Left renal cortex interstitium (tissue), 4 donors: ENCODE measurements around the gene LRMDA. TPM values are rescaled to one million over a fixed set of nuclear protein-coding genes. Genes with fewer than 3 reads are reported as not detected.

Experiments
- DNase-seq, 4 donors: peaks; one replicate each; pipeline ENCODE4 v3.0.0-alpha.2; 2013; ENCODE audit warnings: low read depth in 4 of 4, low spot score in 2 of 4, missing footprints in 1 of 4
- polyA plus RNA-seq, 4 donors: library from polyadenylated mRNA; unstranded; fragments of 120-200 nt; gene quantifications; one replicate each; pipeline ENCODE4 v1.2.1, GENCODE V29; 2013; ENCODE audit not compliant: insufficient read length in 4 of 4

The LRMDA gene
- polyA plus RNA-seq, 4 donors, result 15.3 to 23.5 (median 21.1) TPM

- peak in 1 of 4 donors; percentile 36 for DNase-seq
These were observed 817.3 kb downstream of the LRMDA start for GRCh38 chr10:76248649-76249200.

- DNase-seq, result peak; percentile 89 to 95 (median 93)
These were observed 820.6 kb downstream of the LRMDA start for GRCh38 chr10:76251841-76252671.

GRCh38 chr10:76252733-76253132 is 821.3 kb downstream of the LRMDA start:
- no peak for DNase-seq

- no peak for DNase-seq
These were observed 823.8 kb downstream of the LRMDA start for GRCh38 chr10:76255241-76255640.

GRCh38 chr10:76257816-76258215 is 826.4 kb downstream of the LRMDA start:
- DNase-seq, result no peak

GRCh38 chr10:76265441-76266113 is 834.2 kb downstream of the LRMDA start:
- DNase-seq, result no peak

- no peak for DNase-seq
These were observed 837.1 kb downstream of the LRMDA start for GRCh38 chr10:76268530-76268929.

DNA sequence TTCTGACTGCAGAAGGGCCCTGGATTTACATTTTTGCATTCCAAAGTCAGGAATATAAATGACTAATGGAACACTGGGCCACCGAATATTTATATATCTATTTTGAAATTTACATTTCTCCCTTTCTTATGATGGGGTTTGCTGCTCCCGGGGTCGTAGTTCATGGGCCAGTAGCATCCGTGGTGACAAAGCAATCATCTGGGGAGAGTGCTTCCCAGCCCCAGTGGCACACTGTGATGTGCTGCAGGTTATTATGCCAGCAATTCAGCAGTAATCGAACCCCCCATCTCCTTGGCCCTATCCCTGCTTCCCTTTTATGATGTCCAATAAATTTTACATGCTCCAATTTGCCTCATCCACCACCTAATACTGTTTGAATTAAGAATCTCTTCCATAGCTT is 837.5 kb downstream of the LRMDA start:
- no peak for DNase-seq

DNA sequence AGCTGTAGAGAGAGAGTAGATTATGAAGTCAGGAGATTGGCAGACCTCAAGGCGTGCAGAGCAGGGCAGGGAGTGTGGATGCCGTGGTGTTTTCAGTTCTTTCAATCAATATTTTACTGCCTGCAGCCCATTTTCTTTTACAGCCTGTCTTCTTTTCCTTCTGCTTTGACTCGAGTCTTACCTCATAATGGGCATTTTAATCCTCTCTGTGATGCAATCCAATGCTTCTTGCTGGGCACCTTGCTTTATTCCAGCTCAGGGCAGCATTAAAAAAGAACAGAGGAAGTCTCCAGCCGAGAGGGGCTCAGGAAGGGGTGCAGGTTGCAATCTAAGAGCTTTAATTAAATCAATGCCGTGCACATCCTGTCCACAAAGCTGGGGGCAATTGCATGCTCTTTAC is 839.0 kb downstream of the LRMDA start:
- DNase-seq, result no peak

DNA sequence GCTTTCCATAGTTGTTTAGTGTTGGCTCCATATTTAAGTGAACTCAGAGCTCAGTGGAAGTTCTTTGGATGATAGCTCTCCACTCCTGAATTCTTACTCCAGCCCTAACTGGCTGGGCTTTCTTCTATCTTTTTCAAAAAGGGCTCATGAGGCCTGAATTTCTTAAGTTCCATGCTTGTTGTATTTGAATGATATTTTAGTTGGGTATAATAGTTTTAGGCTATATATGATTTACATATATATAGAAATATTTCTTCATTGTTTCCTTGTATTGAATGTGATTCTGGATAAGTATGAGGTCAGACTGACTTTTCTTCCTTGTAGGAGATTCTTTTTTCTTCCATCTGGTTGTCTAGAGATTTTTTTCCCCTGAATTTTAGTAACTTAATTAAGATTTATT is 843.5 kb downstream of the LRMDA start:
- DNase-seq, result no peak

DNA sequence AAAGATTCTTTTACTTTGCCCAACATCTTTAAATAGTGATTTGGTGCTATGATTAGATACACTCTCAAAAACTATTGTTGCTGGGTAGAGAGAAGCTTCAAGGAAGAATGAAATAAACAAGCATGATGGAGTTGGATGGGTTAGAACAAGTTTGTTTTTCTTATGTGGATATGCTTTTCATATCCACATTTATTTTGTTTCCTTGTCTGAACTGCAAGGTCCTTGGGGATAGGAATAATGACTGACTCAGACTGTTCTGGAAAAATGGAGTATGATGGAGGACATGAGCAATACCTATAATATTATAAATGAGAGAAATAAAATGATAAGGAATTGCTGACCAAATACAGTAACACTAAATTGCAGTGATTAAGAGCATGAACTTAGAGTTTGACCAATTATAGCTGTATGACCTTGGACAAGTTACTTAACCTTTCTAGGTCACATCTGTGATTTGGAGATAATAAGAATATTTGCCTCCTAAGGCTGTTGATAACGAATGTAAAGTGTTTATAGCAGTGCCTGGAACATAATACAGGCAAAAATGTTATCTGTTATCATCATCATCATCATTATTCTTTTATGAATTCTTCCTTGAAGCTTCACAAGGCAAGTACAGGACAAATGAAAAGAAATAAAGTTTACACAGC is 847.5 kb downstream of the LRMDA start:
- DNase-seq, result no peak

DNA sequence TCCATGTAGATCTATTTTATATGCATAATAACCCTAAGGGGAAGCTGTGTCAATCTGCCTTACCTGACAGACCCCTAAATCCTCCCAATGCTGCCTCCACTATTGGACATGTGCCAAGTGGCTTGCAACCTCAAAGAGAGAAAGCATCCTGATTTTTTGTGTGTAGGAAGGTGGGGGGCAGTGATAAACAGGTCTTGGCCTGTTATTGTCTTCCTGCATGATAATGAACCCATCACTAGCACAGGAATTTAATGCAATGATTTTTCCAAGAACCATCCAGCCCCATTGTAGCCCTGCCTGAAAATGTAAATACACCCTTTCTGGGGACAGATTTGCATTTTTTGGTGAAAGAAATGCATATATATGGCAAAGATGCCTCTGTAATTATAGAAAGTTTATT is 850.2 kb downstream of the LRMDA start:
- peak in 2 of 4 donors; percentile 36 to 69 for DNase-seq

- DNase-seq, result peak; percentile 77 to 95 (median 90)
These were observed 850.9 kb downstream of the LRMDA start for GRCh38 chr10:76282061-76283025.

DNA sequence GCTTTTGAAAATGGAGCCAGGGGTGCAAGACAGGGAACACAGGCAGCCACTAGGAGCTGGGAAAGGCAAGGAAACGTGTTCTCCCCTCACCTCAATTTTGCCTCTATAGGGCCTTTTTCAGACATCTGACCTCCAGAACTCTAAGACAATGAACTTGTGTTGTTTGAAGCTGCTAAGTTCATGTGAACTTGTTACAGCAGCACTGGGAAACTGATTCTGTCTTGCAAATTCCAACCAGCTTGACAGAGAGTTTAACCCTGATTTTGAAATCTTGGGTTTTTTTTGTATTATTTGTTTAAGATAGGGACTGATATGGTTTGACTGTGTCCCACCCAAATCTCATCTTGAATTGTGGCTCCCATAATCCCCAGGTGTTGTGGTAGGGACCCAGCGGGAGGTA is 852.9 kb downstream of the LRMDA start:
- no peak for DNase-seq

GRCh38 chr10:76285012-76285411 is 853.6 kb downstream of the LRMDA start:
- no peak for DNase-seq

- DNase-seq, result no peak
These were observed 854.1 kb downstream of the LRMDA start for GRCh38 chr10:76285515-76285914.

DNA sequence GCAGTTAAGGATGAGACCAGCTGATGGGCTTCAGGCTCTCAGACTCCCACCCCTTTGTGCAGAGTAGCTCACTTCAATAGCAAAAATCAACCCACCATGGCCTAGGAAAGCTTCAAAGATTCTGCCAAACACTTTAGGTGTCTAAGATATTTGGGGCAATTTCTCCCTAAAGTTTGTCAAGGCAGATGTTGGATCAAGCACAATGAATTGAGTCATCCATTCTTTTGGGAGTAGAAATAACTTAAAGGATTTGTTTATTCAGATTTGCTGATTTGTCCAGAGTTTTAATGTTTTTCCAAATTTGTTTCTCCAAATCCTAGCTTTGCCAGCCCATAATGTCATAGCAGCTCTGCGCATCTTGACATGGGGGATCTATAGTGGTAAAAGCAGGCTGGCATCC is 855.1 kb downstream of the LRMDA start:
- DNase-seq, result no peak

DNA sequence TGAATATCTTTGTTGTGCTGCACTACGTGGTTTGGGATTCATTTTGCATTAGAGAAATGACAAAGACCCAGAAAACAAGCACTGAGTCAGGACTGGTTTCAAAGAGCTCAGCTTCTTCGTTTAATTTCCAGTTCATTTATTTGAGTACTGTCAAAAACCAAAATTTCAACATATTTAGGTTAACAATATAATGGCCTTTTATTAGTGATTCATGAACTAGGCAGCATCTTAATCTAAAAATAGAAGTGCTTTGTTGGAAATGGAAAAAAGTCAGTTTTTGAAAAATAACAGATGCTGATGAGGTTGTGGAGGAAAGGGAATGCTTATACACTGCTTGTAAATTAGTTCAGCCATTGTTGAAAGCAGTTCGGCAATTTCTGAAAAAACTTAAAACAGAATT is 856.4 kb downstream of the LRMDA start:
- no peak for DNase-seq

GRCh38 chr10:76291175-76291574 is 859.8 kb downstream of the LRMDA start:
- no peak for DNase-seq

DNA sequence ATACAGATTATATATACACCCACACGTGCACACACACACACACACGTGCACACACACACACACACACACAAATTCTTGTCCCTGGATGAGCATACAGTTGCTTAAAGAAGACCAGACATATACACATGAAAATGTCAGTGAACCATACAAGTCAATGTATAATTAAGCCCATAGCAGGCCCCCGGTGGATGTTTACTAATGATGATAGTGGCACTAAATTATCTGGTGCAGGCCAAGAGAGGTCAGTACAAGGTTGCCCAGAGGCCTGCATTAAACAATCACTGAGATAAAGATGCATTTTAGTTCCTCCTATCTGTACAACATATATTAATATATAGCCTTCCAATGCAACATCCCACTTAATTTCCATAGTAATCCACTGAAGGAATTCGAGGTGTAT is 860.5 kb downstream of the LRMDA start:
- no peak for DNase-seq
